H9 (cell line): ENCODE measurements around the gene OR6Q1. TPM values are rescaled to one million over a fixed set of nuclear protein-coding genes. Genes with fewer than 3 reads are reported as not detected.

ENCODE experiments used
- DNase-seq: peaks from one replicate; pipeline ENCODE4 v3.0.0-alpha.2; 2017
- H2AFZ ChIP-seq: one replicate; pipeline ENCODE4 v1.6.1; 2013; ENCODE audit warnings: mild to moderate bottlenecking, low read length, control low read depth, moderate library complexity
- H2AK5ac ChIP-seq: 2 replicates; pipeline ENCODE4 v1.6.1; 2013; ENCODE audit warnings: low read length, control low read depth, mixed read lengths; ENCODE audit not compliant: insufficient read length
- H2BK120ac ChIP-seq: one replicate; pipeline ENCODE4 v1.6.1; 2013; ENCODE audit warnings: low read depth, mild to moderate bottlenecking, low read length, control low read depth, inconsistent platforms; ENCODE audit not compliant: poor library complexity, severe bottlenecking
- H2BK12ac ChIP-seq: 2 replicates; pipeline ENCODE4 v1.6.1; 2013; ENCODE audit warnings: low read length, control low read depth, mixed read lengths, low read depth; ENCODE audit not compliant: insufficient read length
- H2BK15ac ChIP-seq: 2 replicates; pipeline ENCODE4 v1.6.1; 2013; ENCODE audit warnings: low read depth, low read length, control low read depth
- H2BK20ac ChIP-seq: one replicate; pipeline ENCODE4 v1.6.1; 2013; ENCODE audit warnings: low read depth, mild to moderate bottlenecking, low read length, control low read depth, inconsistent platforms; ENCODE audit not compliant: poor library complexity, severe bottlenecking
- H2BK5ac ChIP-seq: 2 replicates; pipeline ENCODE4 v1.6.1; 2013; ENCODE audit warnings: low read length, control low read depth, mixed read lengths; ENCODE audit not compliant: insufficient read length
- H3K14ac ChIP-seq: 2 replicates; pipeline ENCODE4 v1.6.1; 2013; ENCODE audit warnings: low read length, control low read depth; ENCODE audit not compliant: insufficient read depth
- H3K18ac ChIP-seq: 2 replicates; pipeline ENCODE4 v1.6.1; 2013; ENCODE audit warnings: low read depth, mild to moderate bottlenecking, mixed read lengths, low read length, control low read depth; ENCODE audit not compliant: insufficient read length
- H3K23ac ChIP-seq: 2 replicates; pipeline ENCODE4 v1.6.1; 2013; ENCODE audit warnings: low read length, control low read depth, mixed read lengths, low read depth; ENCODE audit not compliant: insufficient read length
- H3K23me2 ChIP-seq: 2 replicates; pipeline ENCODE4 v1.6.1; 2013; ENCODE audit warnings: low read depth, mild to moderate bottlenecking, mixed read lengths, low read length, control low read depth; ENCODE audit not compliant: insufficient read length, poor library complexity, severe bottlenecking
- H3K27ac ChIP-seq: 2 replicates; pipeline ENCODE4 v1.5.1; 2013; ENCODE audit warnings: low read length, control low read depth, mixed read lengths, low read depth; ENCODE audit not compliant: insufficient read length
- H3K27me3 ChIP-seq: 2 replicates; pipeline ENCODE4 v1.6.1; 2013; ENCODE audit warnings: low read length, control low read depth, inconsistent platforms; ENCODE audit not compliant: insufficient read depth
- H3K4ac ChIP-seq: 2 replicates; pipeline ENCODE4 v1.6.1; 2013; ENCODE audit warnings: low read depth, mild to moderate bottlenecking, control low read depth, inconsistent platforms, low read length, moderate library complexity
- H3K4me1 ChIP-seq: 2 replicates; pipeline ENCODE4 v1.6.1; 2013; ENCODE audit warnings: low read length, control low read depth, inconsistent platforms; ENCODE audit not compliant: insufficient read depth
- H3K4me2 ChIP-seq: 2 replicates; pipeline ENCODE4 v1.6.1; 2013; ENCODE audit warnings: low read length, control low read depth, mixed read lengths; ENCODE audit not compliant: insufficient read length, insufficient read depth
- H3K56ac ChIP-seq: 2 replicates; pipeline ENCODE4 v1.6.1; 2013; ENCODE audit warnings: low read depth, mild to moderate bottlenecking, mixed read lengths, low read length, control low read depth; ENCODE audit not compliant: insufficient read length
- H3K79me1 ChIP-seq: 2 replicates; pipeline ENCODE4 v1.6.1; 2013; ENCODE audit warnings: low read depth, mild to moderate bottlenecking, moderate library complexity, low read length, control low read depth, inconsistent platforms; ENCODE audit not compliant: insufficient read depth, poor library complexity, severe bottlenecking
- H3K79me2 ChIP-seq: 2 replicates; pipeline ENCODE4 v1.6.1; 2013; ENCODE audit warnings: low read length, control low read depth, inconsistent platforms; ENCODE audit not compliant: insufficient read depth
- H3K9ac ChIP-seq: 2 replicates; pipeline ENCODE4 v1.6.1; 2013; ENCODE audit warnings: low read length, control low read depth, mixed read lengths; ENCODE audit not compliant: insufficient read length; ENCODE audit errors: extremely low read depth
- H3K9me3 ChIP-seq: one replicate; pipeline ENCODE4 v1.6.1; 2013; ENCODE audit warnings: low read depth, low read length, inconsistent platforms; ENCODE audit not compliant: control insufficient read depth
- H3T11ph ChIP-seq: one replicate; pipeline ENCODE4 v1.6.1; 2013; ENCODE audit warnings: mild to moderate bottlenecking, low read length, control low read depth, inconsistent platforms
- H4K20me1 ChIP-seq: one replicate; pipeline ENCODE4 v1.6.1; 2013; ENCODE audit not compliant: control insufficient read depth, insufficient read length, insufficient read depth
- H4K5ac ChIP-seq: 2 replicates; pipeline ENCODE4 v1.6.1; 2013; ENCODE audit warnings: low read depth, mild to moderate bottlenecking, mixed read lengths, low read length, control low read depth; ENCODE audit not compliant: insufficient read length
- H4K8ac ChIP-seq: replicated peaks from 2 replicates; pipeline ENCODE4 v1.6.1; 2013; ENCODE audit warnings: low read length, control low read depth, mixed read lengths, low read depth; ENCODE audit not compliant: insufficient read length
- H4K91ac ChIP-seq: 2 replicates; pipeline ENCODE4 v1.6.1; 2013; ENCODE audit warnings: low read depth, mild to moderate bottlenecking, moderate library complexity, mixed read lengths, low read length, control low read depth; ENCODE audit not compliant: insufficient read length
- H3K27ac Mint-ChIP-seq, 3 experiments: 2 replicates in 2 of 3; 3 replicates in 1 of 3; pipeline ENCODE4 v1.8.0; 2020 to 2021; ENCODE audit warnings: mixed read lengths in 3 of 3, mild to moderate bottlenecking in 1 of 3, moderate library complexity in 1 of 3
- H3K27me3 Mint-ChIP-seq: 2 replicates; pipeline ENCODE4 v1.8.0; 2021; ENCODE audit warnings: low read depth, mild to moderate bottlenecking, moderate library complexity, mixed read lengths
- H3K36me3 Mint-ChIP-seq, 3 experiments: 2 replicates in 2 of 3; 3 replicates in 1 of 3; pipeline ENCODE4 v1.8.0; 2020 to 2021; ENCODE audit warnings: low read depth in 3 of 3, mixed read lengths in 3 of 3; ENCODE audit not compliant: insufficient read depth in 1 of 3
- H3K4me1 Mint-ChIP-seq, 2 experiments: 2 replicates each; pipeline ENCODE4 v1.8.0; 2020; ENCODE audit warnings: mixed read lengths in 2 of 2
- H3K4me3 Mint-ChIP-seq, 2 experiments: 2 replicates in 1 of 2; 3 replicates in 1 of 2; pipeline ENCODE4 v1.8.0; 2020 to 2021; ENCODE audit warnings: mild to moderate bottlenecking in 2 of 2, mixed read lengths in 2 of 2, moderate library complexity in 1 of 2
- H3K9me3 Mint-ChIP-seq, 2 experiments: 2 replicates in 1 of 2; 3 replicates in 1 of 2; pipeline ENCODE4 v1.8.0; 2020; ENCODE audit warnings: mild to moderate bottlenecking in 2 of 2, mixed read lengths in 2 of 2, moderate library complexity in 1 of 2
- CTCF ChIP-seq: fragments of 200-600 bp; sonication (generic); conservative IDR thresholded peaks from 3 replicates; pipeline ENCODE4 v1.8.0; 2021; ENCODE audit warnings: antibody characterized with exemption, mild to moderate bottlenecking
- WGBS: extraction: QIAGEN DNeasy Blood & Tissue Kit; methylation state at CpG from one replicate; pipeline ENCODE4 v1.1.7; 2013; ENCODE audit warnings: missing lambda C conversion rate, low lambda C conversion rate, mixed read lengths; ENCODE audit not compliant: insufficient read length; ENCODE audit errors: extremely low coverage; 5-methylcytosine and 5-hydroxymethylcytosine counted together
- total RNA-seq: library from RNA; stranded (reverse); gene quantifications from 2 replicates; pipeline ENCODE4 v1.2.1, GENCODE V29; 2021

Gene OR6Q1
- total RNA-seq, 1 experiment from 2014 or later, result not detected

DNA sequence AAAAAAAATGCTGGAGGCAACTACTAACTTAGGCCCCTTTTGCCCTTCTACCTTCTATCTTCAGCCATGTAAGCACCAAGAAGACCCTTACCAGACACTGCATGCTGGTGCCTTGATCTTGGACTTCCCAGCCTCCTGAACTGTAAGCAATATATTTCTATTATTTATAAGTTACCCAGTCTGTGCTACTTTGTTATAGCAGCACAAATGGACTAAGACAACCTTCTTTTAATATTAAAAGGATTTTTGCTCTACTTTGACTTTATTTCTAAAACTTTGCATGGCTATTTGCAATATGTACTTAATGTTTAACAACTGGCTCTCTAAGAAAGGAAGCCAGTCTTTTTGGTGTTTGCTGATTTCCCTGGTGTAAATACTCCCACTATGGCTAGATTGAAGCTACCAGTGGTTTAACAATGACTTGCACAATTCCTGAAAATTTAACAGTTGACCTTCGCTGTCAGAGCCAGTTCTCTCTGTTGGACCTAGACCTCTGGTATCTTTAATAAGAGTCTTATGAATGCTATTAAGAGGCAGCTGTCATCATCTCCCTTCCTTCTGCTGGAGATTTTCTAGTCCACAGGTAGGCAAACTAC is 25.2 kb downstream of the OR6Q1 start:
- H3K9ac ChIP-seq, result no peak overlapping the region
- no peak overlapping the region for H3K27ac ChIP-seq
- H2BK120ac ChIP-seq, result no peak overlapping the region
- H2AK5ac ChIP-seq, result no peak overlapping the region
- Mint-ChIP-seq H3K27me3 (no peaks in the 10 kb centered on the region), H3K36me3 (no peaks in the 10 kb centered on the region), H3K27ac (no peak overlapping the region; a peak in 1 of 7 replicates), H3K9me3 (peaks cover 0 to 2% of the 10 kb centered on the region in 2 experiments; a peak in 2 of 5 replicates), H3K4me1 (peaks cover 24 to 28% of the 10 kb centered on the region in 2 experiments), H3K4me3 (no peak overlapping the region)
- no peaks in the 10 kb centered on the region for H3K23me2 ChIP-seq
- H2BK20ac ChIP-seq, result no peak overlapping the region
- H3K4me1 ChIP-seq, result peaks cover 8% of the 10 kb centered on the region
- H2BK12ac ChIP-seq, result no peak overlapping the region
- TF ChIP-seq CTCF, result no peak
- H3K4ac ChIP-seq, result no peak overlapping the region
- no peak for DNase-seq
- H2AFZ ChIP-seq, result no peak overlapping the region
- H3K18ac ChIP-seq, result no peak overlapping the region
- no peak overlapping the region for H2BK15ac ChIP-seq
- H4K91ac ChIP-seq, result no peak overlapping the region
- H3K9me3 ChIP-seq, result no peaks in the 10 kb centered on the region
- H3K4me2 ChIP-seq, result no peak overlapping the region
- no peak overlapping the region for H4K5ac ChIP-seq
- no peaks in the 10 kb centered on the region for H3K79me1 ChIP-seq
- no peaks in the 10 kb centered on the region for H3K79me2 ChIP-seq
- H3K23ac ChIP-seq, result no peak overlapping the region
- H3K27me3 ChIP-seq, result no peaks in the 10 kb centered on the region
- H3T11ph ChIP-seq, result no peak overlapping the region
- no peak overlapping the region for H3K14ac ChIP-seq
- no peak overlapping the region for H4K8ac ChIP-seq
- H4K20me1 ChIP-seq, result no peaks in the 10 kb centered on the region
- no peak overlapping the region for H2BK5ac ChIP-seq
- no CpG with 5 or more reads among the region's 1 CpG for WGBS
- no peak overlapping the region for H3K56ac ChIP-seq
